Right forelimb (tissue), 1 donor: ENCODE measurements around the gene TUB.
A peak's percentile ranks its signal among the peaks of the same experiment; 100 is the strongest.

Experiments used
- DNase-seq: peaks from one replicate; pipeline ENCODE4 v3.0.0-alpha.2; 2018

Gene TUB

GRCh38 chr11:8069771-8070170 lies 11.2 kb upstream of the TUB start:
- DNase-seq = peak; percentile 9

DNA sequence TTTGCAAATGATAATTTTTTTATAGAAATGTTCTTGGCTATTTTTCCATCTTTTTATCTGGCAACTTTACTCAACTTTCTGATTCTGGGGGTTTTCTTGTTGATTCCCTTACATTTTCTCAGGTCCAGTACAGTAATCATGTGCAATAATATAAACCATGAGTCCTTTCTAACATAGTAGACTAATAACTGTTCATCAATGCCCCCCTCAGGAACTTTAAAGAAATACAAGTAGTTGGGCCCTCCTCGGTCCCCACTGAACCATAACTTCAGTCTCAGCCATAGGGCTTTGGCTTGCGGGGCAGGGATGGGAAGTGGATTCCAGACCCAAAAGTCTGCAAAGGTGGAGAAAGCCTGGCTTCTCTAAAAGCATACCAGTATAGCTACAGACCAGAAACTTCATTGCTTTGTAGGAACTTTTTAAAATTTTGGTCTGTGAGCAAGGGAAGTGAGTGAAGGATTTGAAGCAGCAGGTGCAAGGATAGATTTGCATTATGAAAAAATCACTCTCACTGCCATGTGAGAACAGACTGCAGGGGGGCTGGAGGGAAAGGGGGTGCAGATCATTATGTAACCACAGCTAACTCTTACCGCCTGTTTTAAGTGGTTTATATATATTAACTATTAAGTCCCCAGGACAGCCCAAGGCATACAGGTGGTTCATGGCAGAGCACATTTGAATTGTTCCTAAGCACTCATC lies 10.4 kb upstream of the TUB start:
- peak; percentile 33 for DNase-seq

DNA sequence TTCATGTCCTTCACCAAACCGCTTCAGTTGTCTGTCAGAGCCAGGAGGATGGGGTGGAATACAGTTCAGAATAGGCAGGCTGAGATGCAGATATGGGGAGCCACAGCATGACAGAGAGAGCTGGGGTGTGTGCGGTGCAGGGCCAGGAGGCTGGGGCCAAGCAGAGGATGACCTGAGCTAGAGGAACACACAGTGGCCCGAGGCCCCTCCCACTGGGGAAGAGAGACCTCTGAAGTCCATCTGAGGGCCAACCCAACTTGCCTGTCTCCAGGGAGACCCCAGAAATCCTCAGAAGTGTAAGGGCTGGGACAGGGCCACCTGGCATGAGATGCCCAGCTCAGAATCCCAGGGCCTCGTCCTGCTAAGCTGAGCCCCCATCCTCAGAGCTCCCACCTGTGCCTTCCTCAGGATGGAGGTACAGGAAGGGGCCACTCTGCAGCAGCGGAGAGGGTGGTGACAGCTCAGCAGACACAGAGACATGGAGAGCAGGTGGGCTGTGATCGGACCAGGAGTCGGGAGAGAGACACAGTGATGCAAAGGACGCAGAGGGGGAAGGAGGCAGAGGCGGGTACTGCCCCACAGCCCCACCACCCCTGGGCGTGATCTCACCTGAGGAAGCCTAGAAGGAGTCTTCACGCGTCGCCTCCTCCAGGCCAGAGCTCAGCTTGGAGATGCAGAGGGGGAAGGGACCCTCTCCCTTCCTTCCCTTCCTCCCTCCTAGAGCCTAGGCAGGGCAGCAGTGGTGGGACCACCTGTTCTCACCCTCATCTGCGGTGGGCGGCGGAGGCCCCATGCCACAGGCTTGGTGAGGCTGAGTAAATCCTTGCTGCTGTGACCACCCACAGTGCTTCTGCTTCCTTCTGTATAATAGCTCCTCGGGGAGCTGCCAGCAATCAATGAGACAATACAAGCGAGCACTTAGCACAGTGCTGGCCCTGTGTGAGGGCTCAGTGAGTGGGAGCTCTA lies 9.1 kb upstream of the TUB start:
- DNase-seq = peak; percentile 37

DNA sequence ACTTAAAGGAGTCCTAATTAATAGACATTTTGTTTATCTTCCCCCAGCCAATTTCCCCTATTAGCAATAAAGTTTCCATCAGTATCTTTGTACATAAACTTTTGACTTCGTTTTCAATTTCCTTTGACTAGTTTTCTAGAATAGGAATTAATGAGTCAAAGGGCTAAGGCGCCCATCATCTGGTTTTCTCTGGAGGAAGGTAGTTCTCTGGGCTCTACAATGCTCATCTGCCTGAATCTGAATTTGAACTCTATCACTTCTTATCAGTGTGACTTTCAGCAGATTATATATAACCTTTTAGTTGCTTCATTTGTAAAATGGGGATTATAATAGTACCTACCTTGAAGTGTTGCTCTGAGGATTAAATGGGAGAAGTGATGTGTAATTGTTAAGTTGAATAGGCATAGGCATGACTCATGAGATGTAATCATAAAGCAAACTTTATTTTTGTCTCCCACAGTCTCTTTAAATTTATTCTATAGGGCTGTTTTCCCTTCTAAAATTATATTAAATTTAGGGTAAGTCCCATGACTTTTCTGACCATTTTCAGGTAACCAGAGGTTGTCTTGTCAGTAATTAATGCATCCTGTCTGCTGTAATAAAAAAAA lies 5.8 kb upstream of the TUB start:
- no peak for DNase-seq

- no peak for DNase-seq
Measured at GRCh38 chr11:8079111-8079675, 1.8 kb upstream of the TUB start.

DNA sequence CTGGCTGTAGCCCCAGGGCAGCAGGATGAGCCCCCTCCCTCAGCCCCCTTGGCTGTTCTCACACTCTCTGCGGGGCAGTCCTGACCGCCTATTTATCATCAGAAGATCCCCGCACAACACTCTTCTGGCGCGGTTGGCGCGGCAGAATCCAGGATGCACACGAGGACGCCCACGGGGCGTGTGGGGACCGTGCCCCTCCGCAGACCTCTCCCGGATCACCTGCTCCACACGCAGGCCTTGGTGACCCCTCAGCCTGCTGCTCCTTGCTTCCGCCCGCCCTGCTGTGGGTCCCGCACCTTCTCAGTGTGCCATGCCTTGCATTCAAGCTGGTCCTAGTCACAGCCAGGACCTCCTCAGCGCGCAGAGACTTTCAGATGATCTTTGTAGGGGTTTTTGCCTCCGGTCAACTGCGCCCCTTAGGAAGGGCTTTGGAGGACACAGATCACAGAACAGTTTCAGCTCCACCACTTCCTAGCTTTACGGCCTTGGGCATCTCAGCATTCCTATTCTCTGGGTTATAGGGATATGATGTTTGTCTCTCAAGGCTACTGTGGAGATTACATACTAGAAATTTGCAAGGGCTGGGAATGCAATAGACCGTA lies 841 bp upstream of the TUB start:
- DNase-seq = no peak

- DNase-seq = peak; percentile 67
Measured at GRCh38 chr11:8081591-8082250, 710 bp downstream of the TUB start.

DNA sequence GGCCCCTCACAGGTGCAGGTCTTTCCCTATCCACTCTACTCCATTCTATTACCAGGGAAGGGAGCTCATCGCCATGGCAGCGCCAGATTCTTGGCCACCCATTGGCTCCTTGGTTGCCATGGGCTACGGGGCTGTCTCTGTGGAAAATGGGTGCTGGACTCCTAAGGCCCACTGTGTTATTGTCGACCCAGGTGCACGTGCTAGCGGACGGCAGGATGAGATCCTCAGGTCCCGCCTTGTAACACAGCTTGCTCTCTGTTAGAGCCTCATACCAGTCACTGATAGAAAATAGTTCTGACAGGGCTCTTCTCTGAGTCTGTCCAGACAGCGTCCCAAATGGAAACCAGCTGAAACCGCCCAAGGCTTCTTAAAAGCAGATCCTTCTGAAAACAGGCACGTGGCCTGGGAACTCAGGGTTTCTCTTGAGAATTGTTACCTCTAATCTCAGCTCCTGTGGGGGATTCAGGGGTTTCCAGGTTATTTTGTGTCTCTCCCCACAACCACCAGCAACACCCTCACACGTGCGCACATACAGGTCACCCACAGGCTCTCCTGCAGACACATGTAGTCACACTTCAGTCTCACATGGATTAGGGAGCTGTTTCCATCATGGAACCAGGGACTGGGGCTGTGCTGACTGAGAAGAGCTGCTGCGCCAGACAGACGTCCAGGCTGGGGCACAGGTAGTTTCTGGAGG lies 1.5 kb downstream of the TUB start:
- DNase-seq = no peak

DNA sequence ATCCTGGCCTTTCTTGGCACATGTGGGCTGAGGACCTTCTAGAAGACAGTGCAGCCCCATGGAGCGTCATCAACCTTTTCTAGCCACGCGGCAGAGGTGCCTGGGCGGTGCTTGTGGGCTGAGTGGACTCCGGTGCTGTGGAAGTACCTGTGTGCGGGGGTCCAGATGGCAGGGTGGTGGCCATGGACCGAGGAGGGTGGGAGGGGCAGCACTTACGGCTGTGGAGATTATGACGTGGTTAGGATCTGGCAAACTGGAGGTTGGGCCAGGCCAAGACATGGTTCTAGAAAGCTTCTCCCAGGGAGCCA lies 2.0 kb downstream of the TUB start:
- DNase-seq = no peak

DNA sequence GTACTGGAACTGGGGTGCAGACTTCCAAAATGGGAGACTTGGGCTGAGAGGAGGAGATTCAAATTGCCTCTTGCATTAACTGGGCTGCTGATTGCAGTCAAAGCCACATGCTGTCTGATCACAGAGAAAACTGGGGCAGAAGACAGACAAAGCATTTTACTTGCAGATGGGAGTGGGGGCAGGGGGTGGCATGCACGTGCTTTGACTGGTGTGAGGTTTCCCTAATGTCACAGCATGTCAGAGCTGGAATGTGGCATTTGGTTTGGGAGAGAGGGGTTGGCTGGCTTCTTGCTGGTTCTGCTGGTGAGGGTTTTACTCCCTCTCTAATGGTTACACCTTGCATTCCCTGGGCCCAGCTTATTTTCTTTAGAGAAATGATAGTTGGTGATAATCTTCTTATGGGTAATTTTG lies 2.9 kb downstream of the TUB start:
- no peak for DNase-seq

- no peak for DNase-seq
Measured at GRCh38 chr11:8084352-8084751, 3.3 kb downstream of the TUB start.

GRCh38 chr11:8085011-8085645 lies 4.1 kb downstream of the TUB start:
- DNase-seq = no peak

DNA sequence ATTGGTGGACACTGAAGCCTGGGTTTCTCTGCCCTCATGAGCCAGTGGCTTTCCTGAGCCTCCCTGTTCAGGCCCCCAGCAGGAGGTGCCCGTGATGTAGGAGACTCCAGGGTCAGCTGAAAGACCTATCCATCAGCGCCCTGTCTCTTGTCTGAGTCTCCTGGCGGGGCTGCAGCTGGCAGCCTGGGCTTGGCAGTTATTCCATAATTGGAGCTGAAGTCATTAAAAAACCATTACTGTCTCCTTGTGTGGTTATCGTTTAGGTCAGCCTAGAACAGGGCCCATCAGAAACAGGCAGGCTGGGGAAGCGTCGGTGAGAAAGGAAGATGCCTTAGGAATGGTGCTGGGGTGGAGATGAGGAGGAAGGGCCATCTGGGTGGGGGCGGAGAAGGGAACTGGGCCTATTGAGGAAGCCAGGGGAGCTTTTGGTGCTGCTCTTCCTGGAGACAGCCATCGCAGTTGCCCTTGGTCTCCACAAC lies 5.0 kb downstream of the TUB start:
- no peak for DNase-seq

DNA sequence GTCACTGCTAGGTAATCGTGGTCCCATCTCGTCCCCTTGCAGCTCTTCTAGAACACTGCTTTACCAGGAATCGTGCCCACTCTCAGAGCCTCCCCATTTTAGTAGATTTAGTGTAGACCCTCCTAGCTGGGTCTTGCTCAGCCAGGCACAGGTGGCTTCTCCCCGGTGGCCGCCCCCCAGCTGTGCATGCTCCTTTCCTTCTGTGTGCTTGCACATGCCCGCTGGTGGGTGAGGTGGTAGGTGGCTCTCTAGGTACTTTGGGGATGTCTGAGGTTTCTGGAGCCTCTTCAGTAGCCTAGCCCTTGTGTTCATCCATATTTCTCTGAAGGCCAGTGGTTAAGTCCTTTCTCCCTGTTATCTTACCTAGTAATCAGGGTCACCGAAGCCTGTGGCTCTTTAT lies 5.6 kb downstream of the TUB start:
- DNase-seq = no peak

DNA sequence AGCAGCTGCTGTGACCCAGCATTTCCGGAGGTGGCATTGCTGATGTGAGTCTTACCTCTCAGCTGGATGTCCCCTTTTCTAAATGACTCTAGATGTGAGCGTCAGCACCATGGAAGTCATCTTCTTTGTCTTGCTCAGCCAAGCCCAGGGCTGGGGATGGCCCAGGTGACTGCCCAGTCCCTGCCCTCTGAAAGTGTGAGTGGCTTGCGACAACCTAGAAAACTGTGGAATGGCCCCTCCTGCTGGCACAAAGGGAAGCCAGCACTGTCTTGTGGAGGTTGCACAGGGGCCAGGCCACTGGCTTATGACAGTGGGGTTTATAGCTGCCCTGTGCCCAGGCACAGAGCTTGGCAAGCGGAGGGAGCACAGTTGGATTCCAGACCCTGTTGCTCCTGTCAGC lies 6.2 kb downstream of the TUB start:
- no peak for DNase-seq

GRCh38 chr11:8087756-8088155 lies 6.7 kb downstream of the TUB start:
- DNase-seq = no peak

GRCh38 chr11:8089791-8090510 lies 8.9 kb downstream of the TUB start:
- DNase-seq = peak; percentile 30

GRCh38 chr11:8090756-8091155 lies 9.7 kb downstream of the TUB start:
- DNase-seq = peak; percentile 64

DNA sequence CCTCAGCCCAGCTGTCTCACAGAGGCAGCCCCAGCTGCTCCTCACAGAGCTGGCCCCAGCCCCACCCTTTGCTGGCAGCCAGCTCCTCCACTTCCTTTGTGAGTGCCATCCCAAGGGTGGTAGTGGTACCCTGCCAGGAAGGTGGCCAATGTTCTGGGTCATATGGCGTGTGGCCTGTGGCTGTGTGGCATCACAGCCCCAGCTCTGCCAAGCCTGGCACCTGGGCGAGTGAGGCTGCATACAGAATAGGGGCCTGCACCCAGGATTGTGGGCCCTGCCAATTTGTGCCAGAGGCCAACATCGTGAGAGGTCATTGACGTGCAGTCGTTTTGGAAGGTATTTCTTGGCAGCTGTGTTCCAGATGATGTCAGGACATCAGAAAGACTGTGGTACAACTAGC lies 10.7 kb downstream of the TUB start:
- DNase-seq = peak; percentile 39

GRCh38 chr11:8092587-8093424 lies 11.8 kb downstream of the TUB start:
- DNase-seq = peak; percentile 62
